Parathyroid adenoma (tissue), 2 donors: ENCODE data around the gene HDGF.

ENCODE experiments used
- H2AFZ ChIP-seq: fragments of 300-600 bp; sonication (generic); one replicate; pipeline ENCODE4 v1.7.0; 2017; ENCODE audit warnings: antibody characterized with exemption, mild to moderate bottlenecking
- H3K27ac ChIP-seq: fragments of 300-600 bp; sonication (generic); one replicate; pipeline ENCODE4 v1.7.0; 2017
- H3K27me3 ChIP-seq: fragments of 300-600 bp; sonication (generic); one replicate; pipeline ENCODE4 v1.7.0; 2017; ENCODE audit warnings: low read length; ENCODE audit not compliant: control insufficient read depth, insufficient read depth
- H3K36me3 ChIP-seq: fragments of 300-600 bp; sonication (generic); one replicate; pipeline ENCODE4 v1.7.0; 2017; ENCODE audit warnings: low read length; ENCODE audit not compliant: control insufficient read depth, insufficient read depth
- H3K4me1 ChIP-seq: fragments of 300-600 bp; sonication (generic); one replicate; pipeline ENCODE4 v1.7.0; 2017; ENCODE audit warnings: control low read depth
- H3K4me2 ChIP-seq: fragments of 300-600 bp; sonication (generic); one replicate; pipeline ENCODE4 v1.7.0; 2017; ENCODE audit warnings: low read length
- H3K4me3 ChIP-seq: fragments of 300-600 bp; sonication (generic); one replicate; pipeline ENCODE4 v1.7.0; 2017; ENCODE audit warnings: low read depth, low read length
- H3K79me2 ChIP-seq: fragments of 300-600 bp; sonication (generic); one replicate; pipeline ENCODE4 v1.7.0; 2017; ENCODE audit warnings: control low read depth
- H3K9ac ChIP-seq: fragments of 300-600 bp; sonication (generic); one replicate; pipeline ENCODE4 v1.7.0; 2017; ENCODE audit warnings: mild to moderate bottlenecking
- H3K9me3 ChIP-seq: fragments of 300-600 bp; sonication (generic); one replicate; pipeline ENCODE4 v1.7.0; 2017; ENCODE audit warnings: low read length; ENCODE audit not compliant: control insufficient read depth
- TF ChIP-seq, protein P1 (sequence below): fragments of 300-600 bp; sonication (generic); IDR thresholded peaks from one replicate; pipeline ENCODE4 v1.7.0; 2017; ENCODE audit warnings: antibody characterized with exemption, mild to moderate bottlenecking
- donor health status: primary hyperparathyroidism.

Gene HDGF

DNA sequence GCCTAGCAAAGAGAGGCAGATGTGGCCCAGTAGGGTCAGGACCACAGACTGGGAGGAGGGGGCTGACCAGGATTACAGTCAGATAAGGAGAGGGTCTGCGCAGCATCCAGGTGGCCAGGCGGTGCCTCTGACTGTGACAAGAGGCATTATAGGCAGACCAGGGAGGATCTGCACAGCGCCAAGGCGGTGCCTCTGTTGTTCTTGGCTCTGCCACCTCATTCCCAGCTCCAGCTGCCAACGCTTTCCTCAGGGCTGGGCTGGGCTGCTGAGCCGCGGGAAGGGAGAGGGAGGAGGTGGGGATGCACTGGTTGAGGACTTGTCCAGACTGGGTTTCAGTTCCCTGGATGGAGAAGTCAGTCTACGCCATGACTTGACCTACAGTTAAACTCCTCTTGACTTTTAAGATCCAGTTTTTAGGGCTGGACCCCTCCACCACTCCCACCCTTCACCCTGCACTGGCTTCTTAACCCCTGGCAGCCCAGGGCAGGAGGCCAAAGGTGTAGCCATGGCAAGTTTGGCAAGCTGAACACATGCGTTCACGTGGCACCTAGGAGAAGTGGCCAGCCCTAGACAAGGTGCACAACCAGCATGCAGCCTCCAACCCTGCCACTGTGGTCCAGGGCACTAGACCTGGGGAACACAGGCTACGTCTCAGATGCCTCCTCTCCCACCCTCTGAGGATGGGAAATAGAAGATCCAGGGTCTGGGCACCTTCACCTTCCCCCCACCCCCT, 41.6 kb downstream of the HDGF start:
- no peak overlapping the region for H2AFZ ChIP-seq
- TF ChIP-seq, protein P1, sequence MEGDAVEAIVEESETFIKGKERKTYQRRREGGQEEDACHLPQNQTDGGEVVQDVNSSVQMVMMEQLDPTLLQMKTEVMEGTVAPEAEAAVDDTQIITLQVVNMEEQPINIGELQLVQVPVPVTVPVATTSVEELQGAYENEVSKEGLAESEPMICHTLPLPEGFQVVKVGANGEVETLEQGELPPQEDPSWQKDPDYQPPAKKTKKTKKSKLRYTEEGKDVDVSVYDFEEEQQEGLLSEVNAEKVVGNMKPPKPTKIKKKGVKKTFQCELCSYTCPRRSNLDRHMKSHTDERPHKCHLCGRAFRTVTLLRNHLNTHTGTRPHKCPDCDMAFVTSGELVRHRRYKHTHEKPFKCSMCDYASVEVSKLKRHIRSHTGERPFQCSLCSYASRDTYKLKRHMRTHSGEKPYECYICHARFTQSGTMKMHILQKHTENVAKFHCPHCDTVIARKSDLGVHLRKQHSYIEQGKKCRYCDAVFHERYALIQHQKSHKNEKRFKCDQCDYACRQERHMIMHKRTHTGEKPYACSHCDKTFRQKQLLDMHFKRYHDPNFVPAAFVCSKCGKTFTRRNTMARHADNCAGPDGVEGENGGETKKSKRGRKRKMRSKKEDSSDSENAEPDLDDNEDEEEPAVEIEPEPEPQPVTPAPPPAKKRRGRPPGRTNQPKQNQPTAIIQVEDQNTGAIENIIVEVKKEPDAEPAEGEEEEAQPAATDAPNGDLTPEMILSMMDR: no peak
- peaks cover 6% of the 10 kb centered on the region for H3K4me1 ChIP-seq
- no peaks in the 10 kb centered on the region for H3K9me3 ChIP-seq
- no peaks in the 10 kb centered on the region for H3K79me2 ChIP-seq
- no peaks in the 10 kb centered on the region for H3K27me3 ChIP-seq
- no peak overlapping the region for H3K4me2 ChIP-seq
- no peaks in the 10 kb centered on the region for H3K36me3 ChIP-seq
- H3K9ac ChIP-seq: no peak overlapping the region
- H3K27ac ChIP-seq: no peak overlapping the region
- H3K4me3 ChIP-seq: no peak overlapping the region

DNA sequence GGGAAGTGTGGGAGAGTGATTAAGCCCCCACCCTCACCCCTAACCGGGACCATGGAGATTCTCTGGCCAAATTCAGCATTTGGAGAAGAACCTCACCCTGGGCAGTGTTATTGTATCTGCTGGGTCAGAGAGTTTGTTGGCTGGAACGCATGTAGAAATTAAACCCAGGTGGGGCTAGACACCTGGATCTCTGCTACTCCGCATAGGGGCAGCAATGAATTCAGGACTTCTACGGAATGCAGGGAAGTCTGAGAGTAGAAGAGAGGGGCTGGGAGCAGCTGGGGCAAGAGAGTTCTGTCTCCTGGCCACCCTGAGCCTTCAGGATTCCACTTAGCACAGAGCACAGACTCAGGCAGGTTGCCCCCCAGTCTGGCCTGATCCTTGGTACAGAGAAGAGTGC, 42.4 kb downstream of the HDGF start:
- Histone ChIP-seq H3K4me2 (no peak overlapping the region), H3K9me3 (no peaks in the 10 kb centered on the region), H3K36me3 (no peaks in the 10 kb centered on the region), H2AFZ (no peak overlapping the region), H3K27ac (no peak overlapping the region), H3K27me3 (no peaks in the 10 kb centered on the region), H3K4me1 (peaks cover 6% of the 10 kb centered on the region), H3K9ac (no peak overlapping the region), H3K79me2 (no peaks in the 10 kb centered on the region), H3K4me3 (no peak overlapping the region)
- TF ChIP-seq, protein P1: no peak

DNA sequence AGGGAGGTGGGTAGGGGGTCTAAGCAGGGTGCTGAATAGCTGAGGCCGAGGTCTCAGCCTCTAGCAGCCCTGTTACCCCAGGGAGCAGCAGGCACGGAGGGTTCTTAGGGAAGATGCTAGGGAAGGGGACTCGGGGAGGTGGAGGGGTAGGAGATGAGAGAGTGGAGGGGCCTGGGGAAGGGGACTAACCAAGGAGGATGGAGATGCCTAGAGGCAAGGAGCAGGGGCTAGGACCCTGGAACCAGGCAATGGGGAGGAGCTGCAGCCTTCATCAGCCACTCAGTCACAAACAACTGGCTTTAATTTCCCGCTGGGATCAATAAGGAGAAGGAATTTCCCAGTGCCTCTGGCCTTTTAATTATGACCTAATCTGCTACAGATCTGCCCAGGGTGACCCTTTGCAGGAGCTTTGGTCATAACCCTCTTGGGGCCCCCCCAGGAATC, 43.2 kb downstream of the HDGF start:
- no peaks in the 10 kb centered on the region for H3K79me2 ChIP-seq
- no peak overlapping the region for H2AFZ ChIP-seq
- TF ChIP-seq, protein P1: no peak
- no peaks in the 10 kb centered on the region for H3K36me3 ChIP-seq
- H3K4me2 ChIP-seq: no peak overlapping the region
- no peaks in the 10 kb centered on the region for H3K27me3 ChIP-seq
- H3K4me3 ChIP-seq: no peak overlapping the region
- peaks cover 13% of the 10 kb centered on the region for H3K4me1 ChIP-seq
- H3K9ac ChIP-seq: no peak overlapping the region
- H3K27ac ChIP-seq: no peak overlapping the region
- H3K9me3 ChIP-seq: no peaks in the 10 kb centered on the region

DNA sequence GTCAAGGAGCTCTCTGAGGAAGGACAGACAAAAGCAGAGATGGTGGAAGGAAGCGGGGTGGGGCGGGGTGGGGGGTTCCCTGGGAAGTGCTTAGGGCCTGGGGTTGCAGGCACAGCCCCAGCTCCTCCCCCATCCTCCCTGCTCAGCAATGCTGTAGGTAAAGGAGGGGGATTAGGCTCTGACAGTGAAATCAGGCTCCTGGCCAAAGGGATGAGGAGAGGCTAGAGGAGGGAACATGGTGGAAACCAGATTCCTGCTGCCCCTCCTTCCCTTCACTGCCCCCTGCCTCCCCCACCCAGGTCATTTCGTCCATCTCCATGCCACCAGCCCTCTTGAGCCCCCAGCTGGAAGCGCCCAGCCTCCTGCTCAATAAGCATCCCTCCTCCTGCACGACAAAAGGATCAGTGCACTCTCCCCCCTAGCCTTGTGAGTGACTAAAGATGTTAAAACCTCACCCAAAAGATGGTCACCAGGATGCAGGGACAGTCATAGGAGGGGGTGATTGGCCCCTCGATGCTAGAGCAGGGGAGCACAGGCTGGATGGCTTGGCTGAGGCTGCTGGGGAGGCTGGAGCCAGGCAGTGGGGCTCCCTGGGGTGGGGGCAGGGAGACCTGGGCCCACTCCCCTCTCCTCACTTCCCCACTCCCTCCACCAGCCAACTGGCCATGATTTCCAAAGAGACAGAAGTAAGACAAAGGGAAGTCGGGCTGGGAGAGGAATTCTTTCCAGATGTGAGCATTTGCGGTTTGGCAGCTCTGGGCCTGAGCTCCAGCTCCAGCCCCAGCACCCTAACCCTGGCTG, 43.9 kb downstream of the HDGF start:
- no peaks in the 10 kb centered on the region for H3K36me3 ChIP-seq
- H3K27ac ChIP-seq: no peak overlapping the region
- H3K9ac ChIP-seq: no peak overlapping the region
- TF ChIP-seq, protein P1: no peak
- no peak overlapping the region for H2AFZ ChIP-seq
- no peak overlapping the region for H3K4me3 ChIP-seq
- no peaks in the 10 kb centered on the region for H3K79me2 ChIP-seq
- H3K27me3 ChIP-seq: no peaks in the 10 kb centered on the region
- H3K9me3 ChIP-seq: no peaks in the 10 kb centered on the region
- no peak overlapping the region for H3K4me2 ChIP-seq
- H3K4me1 ChIP-seq: peaks cover 16% of the 10 kb centered on the region
